Measurements from ENCODE around the gene GATA6. TPM values are rescaled to one million over a fixed set of nuclear protein-coding genes. Genes with fewer than 3 reads are reported as not detected.

The GATA6 gene
- 1 to 10 TPM in 1 of 2 donors, under 1 TPM in 1; 0.89 to 4.6 TPM for total RNA-seq
- polyA plus RNA-seq (ENCODE audit: insufficient read length in 2 of 2): under 1 TPM; 0.29 to 0.42 TPM
- long read RNA-seq, donor 1, partial matches to known transcripts: 0 of 1 reads
- long read RNA-seq, donor 1, other reads (novel, unspliced or antisense): 0 of 1 reads
- long read RNA-seq, donor 2: 0 reads
- long read RNA-seq, donor 3: 0 reads
- long read RNA-seq, donor 4, transcript GATA6-201 (7 exons, 3,770 nt): major isoform, 15 of 78 reads
- long read RNA-seq, donor 4, partial matches to known transcripts: 59 of 78 reads
- long read RNA-seq, donor 4, other reads (novel, unspliced or antisense): 0 of 78 reads

- DNase-seq (ENCODE audit: low read depth in 4 of 6, low spot score in 6 of 6): peak in 3 of 6 donors; percentile 57 to 89 (median 88)
- Histone ChIP-seq H3K4me3 (ENCODE audit: low read depth, low read length) (peak within 1 kb of the TSS; percentile 54), H3K27ac (ENCODE audit: low read depth, low read length) (peak within 1 kb of the TSS; percentile 33), H3K36me3 (ENCODE audit: control insufficient read depth, insufficient read depth, low read length) (no peaks in the 10 kb centered on the region), H3K4me1 (ENCODE audit: control insufficient read depth, insufficient read depth, low read length) (peaks cover 55% of the 10 kb centered on the region), H3K27me3 (ENCODE audit: control insufficient read depth, insufficient read depth, low read length) (peaks cover 96% of the 10 kb centered on the region), H3K9me3 (ENCODE audit: control insufficient read depth, insufficient read depth, low read length) (no peaks in the 10 kb centered on the region)
- under 1% methylated on average over 85 of the region's 87 CpGs for WGBS (ENCODE audit: insufficient coverage)
Measured at GRCh38 chr18:22169011-22169888, at the start of gene GATA6. GATA6 (plus strand) TSS chr18:22169589; CDS start chr18:22171145, 1,556 bp downstream.

GRCh38 chr18:22124970-22125369 lies 44.4 kb upstream of the GATA6 start:
- H3K36me3 ChIP-seq (ENCODE audit: control insufficient read depth, insufficient read depth, low read length): no peaks in the 10 kb centered on the region
- H3K9me3 ChIP-seq (ENCODE audit: control insufficient read depth, insufficient read depth, low read length): no peaks in the 10 kb centered on the region
- no peaks in the 10 kb centered on the region for H3K4me1 ChIP-seq (ENCODE audit: control insufficient read depth, insufficient read depth, low read length)
- H3K4me3 ChIP-seq (ENCODE audit: low read depth, low read length): no peak overlapping the region
- DNase-seq (ENCODE audit: low read depth in 4 of 6, low spot score in 6 of 6): no peak
- H3K27me3 ChIP-seq (ENCODE audit: control insufficient read depth, insufficient read depth, low read length): no peaks in the 10 kb centered on the region
- no peak overlapping the region for H3K27ac ChIP-seq (ENCODE audit: low read depth, low read length)
- no CpG with 5 or more reads among the region's 1 CpG for WGBS (ENCODE audit: insufficient coverage)

GRCh38 chr18:22128954-22129353 lies 40.4 kb upstream of the GATA6 start:
- Histone ChIP-seq H3K9me3 (ENCODE audit: control insufficient read depth, insufficient read depth, low read length) (no peaks in the 10 kb centered on the region), H3K4me1 (ENCODE audit: control insufficient read depth, insufficient read depth, low read length) (no peaks in the 10 kb centered on the region), H3K4me3 (ENCODE audit: low read depth, low read length) (no peak overlapping the region), H3K27ac (ENCODE audit: low read depth, low read length) (no peak overlapping the region), H3K36me3 (ENCODE audit: control insufficient read depth, insufficient read depth, low read length) (no peaks in the 10 kb centered on the region), H3K27me3 (ENCODE audit: control insufficient read depth, insufficient read depth, low read length) (no peaks in the 10 kb centered on the region)
- WGBS (ENCODE audit: insufficient coverage): 100% methylated on average over 1 of the region's 5 CpGs
- no peak for DNase-seq (ENCODE audit: low read depth in 4 of 6, low spot score in 6 of 6)

DNA sequence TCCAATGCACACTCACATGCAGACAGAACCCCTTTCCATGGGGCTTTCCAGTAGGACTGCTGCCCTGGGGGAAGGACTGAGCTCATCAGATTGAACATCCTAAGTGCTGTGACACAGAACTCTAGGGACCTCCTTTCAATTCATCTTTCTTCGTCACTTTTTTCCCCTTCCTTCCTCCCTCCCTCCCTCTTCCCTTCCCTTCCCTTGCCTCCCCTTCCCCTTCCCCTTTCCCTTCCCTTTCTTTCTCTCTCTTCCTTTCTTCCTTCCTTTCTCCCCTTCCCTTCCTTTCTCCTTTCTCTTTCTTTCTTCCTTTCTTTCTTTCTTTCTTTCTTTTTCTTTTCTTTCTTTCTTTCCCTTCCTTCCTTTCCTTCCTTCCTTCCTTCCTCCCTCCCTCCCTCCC lies 39.6 kb upstream of the GATA6 start:
- no peaks in the 10 kb centered on the region for H3K9me3 ChIP-seq (ENCODE audit: control insufficient read depth, insufficient read depth, low read length)
- no peak overlapping the region for H3K27ac ChIP-seq (ENCODE audit: low read depth, low read length)
- DNase-seq (ENCODE audit: low read depth in 4 of 6, low spot score in 6 of 6): no peak
- H3K4me1 ChIP-seq (ENCODE audit: control insufficient read depth, insufficient read depth, low read length): no peaks in the 10 kb centered on the region
- 78% methylated on average over 1 of the region's 1 CpG for WGBS (ENCODE audit: insufficient coverage)
- no peak overlapping the region for H3K4me3 ChIP-seq (ENCODE audit: low read depth, low read length)
- H3K36me3 ChIP-seq (ENCODE audit: control insufficient read depth, insufficient read depth, low read length): no peaks in the 10 kb centered on the region
- no peaks in the 10 kb centered on the region for H3K27me3 ChIP-seq (ENCODE audit: control insufficient read depth, insufficient read depth, low read length)

GRCh38 chr18:22132258-22132657 lies 37.1 kb upstream of the GATA6 start:
- H3K4me1 ChIP-seq (ENCODE audit: control insufficient read depth, insufficient read depth, low read length): no peaks in the 10 kb centered on the region
- H3K36me3 ChIP-seq (ENCODE audit: control insufficient read depth, insufficient read depth, low read length): no peaks in the 10 kb centered on the region
- no peak overlapping the region for H3K4me3 ChIP-seq (ENCODE audit: low read depth, low read length)
- no peaks in the 10 kb centered on the region for H3K27me3 ChIP-seq (ENCODE audit: control insufficient read depth, insufficient read depth, low read length)
- DNase-seq (ENCODE audit: low read depth in 4 of 6, low spot score in 6 of 6): no peak
- no CpG with 5 or more reads among the region's 2 CpGs for WGBS (ENCODE audit: insufficient coverage)
- H3K9me3 ChIP-seq (ENCODE audit: control insufficient read depth, insufficient read depth, low read length): no peaks in the 10 kb centered on the region
- H3K27ac ChIP-seq (ENCODE audit: low read depth, low read length): no peak overlapping the region

GRCh38 chr18:22132763-22133162 lies 36.6 kb upstream of the GATA6 start:
- no peaks in the 10 kb centered on the region for H3K9me3 ChIP-seq (ENCODE audit: control insufficient read depth, insufficient read depth, low read length)
- no peak overlapping the region for H3K4me3 ChIP-seq (ENCODE audit: low read depth, low read length)
- H3K27me3 ChIP-seq (ENCODE audit: control insufficient read depth, insufficient read depth, low read length): no peaks in the 10 kb centered on the region
- DNase-seq (ENCODE audit: low read depth in 4 of 6, low spot score in 6 of 6): no peak
- no peaks in the 10 kb centered on the region for H3K36me3 ChIP-seq (ENCODE audit: control insufficient read depth, insufficient read depth, low read length)
- H3K4me1 ChIP-seq (ENCODE audit: control insufficient read depth, insufficient read depth, low read length): no peaks in the 10 kb centered on the region
- H3K27ac ChIP-seq (ENCODE audit: low read depth, low read length): no peak overlapping the region
- 92% methylated on average over 2 of the region's 2 CpGs for WGBS (ENCODE audit: insufficient coverage)

- Histone ChIP-seq H3K27ac (ENCODE audit: low read depth, low read length) (no peak overlapping the region), H3K9me3 (ENCODE audit: control insufficient read depth, insufficient read depth, low read length) (no peaks in the 10 kb centered on the region), H3K27me3 (ENCODE audit: control insufficient read depth, insufficient read depth, low read length) (no peaks in the 10 kb centered on the region), H3K36me3 (ENCODE audit: control insufficient read depth, insufficient read depth, low read length) (no peaks in the 10 kb centered on the region), H3K4me3 (ENCODE audit: low read depth, low read length) (no peak overlapping the region), H3K4me1 (ENCODE audit: control insufficient read depth, insufficient read depth, low read length) (no peaks in the 10 kb centered on the region)
- no peak for DNase-seq (ENCODE audit: low read depth in 4 of 6, low spot score in 6 of 6)
- 80% methylated on average over 1 of the region's 4 CpGs for WGBS (ENCODE audit: insufficient coverage)
Measured at GRCh38 chr18:22136395-22136794, 33.0 kb upstream of the GATA6 start.

DNA sequence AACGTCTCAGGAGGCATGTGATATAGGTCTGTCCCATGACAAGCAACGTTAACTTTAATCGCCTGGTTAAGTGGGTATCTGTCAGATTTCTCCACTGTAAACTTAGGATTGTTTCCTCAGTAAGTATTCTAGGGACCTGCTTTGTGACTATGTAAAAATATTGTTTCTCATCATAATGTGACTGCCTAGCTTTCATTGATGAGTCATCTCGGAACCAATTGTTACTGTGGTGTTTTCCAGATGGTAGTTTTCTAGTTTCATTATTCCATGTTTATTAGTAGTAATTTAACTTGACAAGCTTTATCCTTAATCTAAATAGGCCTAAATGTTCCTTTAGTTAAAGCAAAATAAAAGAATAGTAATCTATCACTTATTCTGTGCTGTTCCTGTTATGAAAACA lies 28.2 kb upstream of the GATA6 start:
- no peak for DNase-seq (ENCODE audit: low read depth in 4 of 6, low spot score in 6 of 6)
- Histone ChIP-seq H3K4me3 (ENCODE audit: low read depth, low read length) (no peak overlapping the region), H3K4me1 (ENCODE audit: control insufficient read depth, insufficient read depth, low read length) (no peaks in the 10 kb centered on the region), H3K27me3 (ENCODE audit: control insufficient read depth, insufficient read depth, low read length) (no peaks in the 10 kb centered on the region), H3K27ac (ENCODE audit: low read depth, low read length) (no peak overlapping the region), H3K9me3 (ENCODE audit: control insufficient read depth, insufficient read depth, low read length) (no peaks in the 10 kb centered on the region), H3K36me3 (ENCODE audit: control insufficient read depth, insufficient read depth, low read length) (no peaks in the 10 kb centered on the region)
- no CpG with 5 or more reads among the region's 4 CpGs for WGBS (ENCODE audit: insufficient coverage)

DNA sequence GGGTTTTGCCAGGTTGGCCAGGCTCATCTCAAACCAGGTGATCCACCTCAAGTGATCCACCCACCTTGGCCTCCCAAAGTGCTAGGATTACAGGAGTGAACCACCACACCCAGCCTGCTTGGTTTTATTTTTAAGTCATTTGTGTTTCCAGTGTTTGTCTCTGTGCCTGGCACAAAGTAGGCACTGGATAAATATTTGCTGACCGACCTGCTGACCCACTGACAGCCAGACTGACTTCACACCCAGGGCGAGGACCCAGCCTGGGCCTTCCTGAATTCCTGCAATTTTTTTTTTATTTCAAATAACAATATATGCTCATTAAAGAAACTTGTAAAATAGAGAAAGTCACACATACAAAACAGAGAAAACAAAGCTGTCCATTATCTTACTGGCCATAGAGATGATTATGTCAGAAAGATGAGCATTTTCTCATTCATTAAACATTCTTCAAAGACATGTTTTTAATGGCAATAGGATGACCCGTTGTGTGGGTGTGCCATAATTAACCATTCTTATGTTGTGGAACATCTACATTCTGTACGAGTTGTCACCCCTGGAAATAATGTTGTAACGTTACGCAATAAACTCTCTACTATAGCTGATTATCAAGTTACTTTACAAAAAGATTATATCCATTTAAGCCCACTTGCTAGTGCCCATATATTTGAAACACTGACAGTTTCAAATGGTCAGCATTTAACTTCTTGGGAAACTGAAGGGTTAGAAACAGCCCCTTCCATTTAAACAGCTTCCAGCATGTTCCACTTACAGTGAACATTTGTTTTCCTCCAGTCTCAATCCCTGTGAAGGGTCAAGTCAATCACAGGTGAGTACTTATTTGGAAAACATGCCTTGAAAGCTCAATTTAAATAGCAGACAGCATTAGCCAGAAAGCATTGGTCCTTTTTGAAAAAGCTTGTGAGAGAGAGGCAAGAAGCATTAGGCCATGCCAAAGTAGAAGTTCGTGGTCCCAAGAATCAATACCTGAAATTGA lies 25.7 kb upstream of the GATA6 start:
- WGBS (ENCODE audit: insufficient coverage): no CpG with 5 or more reads among the region's 7 CpGs
- no peak overlapping the region for H3K27ac ChIP-seq (ENCODE audit: low read depth, low read length)
- H3K27me3 ChIP-seq (ENCODE audit: control insufficient read depth, insufficient read depth, low read length): no peaks in the 10 kb centered on the region
- H3K4me3 ChIP-seq (ENCODE audit: low read depth, low read length): no peak overlapping the region
- DNase-seq (ENCODE audit: low read depth in 4 of 6, low spot score in 6 of 6): no peak
- no peaks in the 10 kb centered on the region for H3K9me3 ChIP-seq (ENCODE audit: control insufficient read depth, insufficient read depth, low read length)
- H3K36me3 ChIP-seq (ENCODE audit: control insufficient read depth, insufficient read depth, low read length): no peaks in the 10 kb centered on the region
- H3K4me1 ChIP-seq (ENCODE audit: control insufficient read depth, insufficient read depth, low read length): no peaks in the 10 kb centered on the region

All from spinal cord (tissue), 10 donors.